OCI-LY3 (cell line): ENCODE results near the gene ZNF234.

Source experiments
- EZH2phosphoT487 ChIP-seq: fragments of 200-600 bp; shearing (Covaris generic); IDR thresholded peaks from 2 replicates; pipeline ENCODE4 v1.6.1; 2018; ENCODE audit warnings: antibody characterized with exemption, mixed run types, low read depth
- TF ChIP-seq, protein P1 (sequence below): fragments of 200-600, 300-600 bp; sonication (generic); IDR thresholded peaks from 2 replicates; pipeline ENCODE4 v1.5.1; 2014; ENCODE audit warnings: antibody characterized with exemption, low read length, low read depth

GRCh38 chr19:44112802-44113137, 28.6 kb upstream of the ZNF234 start:
- TF ChIP-seq, protein P1, sequence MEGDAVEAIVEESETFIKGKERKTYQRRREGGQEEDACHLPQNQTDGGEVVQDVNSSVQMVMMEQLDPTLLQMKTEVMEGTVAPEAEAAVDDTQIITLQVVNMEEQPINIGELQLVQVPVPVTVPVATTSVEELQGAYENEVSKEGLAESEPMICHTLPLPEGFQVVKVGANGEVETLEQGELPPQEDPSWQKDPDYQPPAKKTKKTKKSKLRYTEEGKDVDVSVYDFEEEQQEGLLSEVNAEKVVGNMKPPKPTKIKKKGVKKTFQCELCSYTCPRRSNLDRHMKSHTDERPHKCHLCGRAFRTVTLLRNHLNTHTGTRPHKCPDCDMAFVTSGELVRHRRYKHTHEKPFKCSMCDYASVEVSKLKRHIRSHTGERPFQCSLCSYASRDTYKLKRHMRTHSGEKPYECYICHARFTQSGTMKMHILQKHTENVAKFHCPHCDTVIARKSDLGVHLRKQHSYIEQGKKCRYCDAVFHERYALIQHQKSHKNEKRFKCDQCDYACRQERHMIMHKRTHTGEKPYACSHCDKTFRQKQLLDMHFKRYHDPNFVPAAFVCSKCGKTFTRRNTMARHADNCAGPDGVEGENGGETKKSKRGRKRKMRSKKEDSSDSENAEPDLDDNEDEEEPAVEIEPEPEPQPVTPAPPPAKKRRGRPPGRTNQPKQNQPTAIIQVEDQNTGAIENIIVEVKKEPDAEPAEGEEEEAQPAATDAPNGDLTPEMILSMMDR = no peak
- no peak for TF ChIP-seq EZH2phosphoT487
